GM18517 (cell line): ENCODE results near the gene MICU1.
A peak's percentile ranks its signal among the peaks of the same experiment; 100 is the strongest.
"Not testable (repeated sequence)": the region's sequence is repeated elsewhere in the genome, so short reads cannot be mapped to it uniquely, and the experiment has no call there.

ENCODE experiments used
- ATAC-seq: cut with Tn5 transposase; IDR thresholded peaks from one replicate; pipeline ENCODE4 v1.9.1; 2021; ENCODE audit warnings: mild to moderate bottlenecking, moderate library complexity; ENCODE audit not compliant: unreplicated experiment

Gene MICU1

GRCh38 chr10:72564596-72564995, 61.3 kb downstream of the MICU1 start:
- ATAC-seq: no peak

GRCh38 chr10:72563327-72563932, 62.4 kb downstream of the MICU1 start:
- ATAC-seq: peak; percentile 47

GRCh38 chr10:72561745-72562166, 64.1 kb downstream of the MICU1 start:
- ATAC-seq: peak; percentile 61

GRCh38 chr10:72557362-72557761, 68.5 kb downstream of the MICU1 start:
- ATAC-seq: no peak

GRCh38 chr10:72552857-72553256, 73.0 kb downstream of the MICU1 start:
- ATAC-seq: no peak

GRCh38 chr10:72550239-72550638, 75.6 kb downstream of the MICU1 start:
- no peak for ATAC-seq

GRCh38 chr10:72545546-72545945, 80.3 kb downstream of the MICU1 start:
- no peak for ATAC-seq

- not testable (repeated sequence) for ATAC-seq
These were observed 82.0 kb downstream of the MICU1 start for GRCh38 chr10:72543855-72544254.

- ATAC-seq: no peak
These were observed 83.5 kb downstream of the MICU1 start for GRCh38 chr10:72542396-72542815.

- ATAC-seq: no peak
These were observed 84.5 kb downstream of the MICU1 start for GRCh38 chr10:72541337-72541736.

GRCh38 chr10:72540193-72540807, 85.6 kb downstream of the MICU1 start:
- no peak for ATAC-seq

- ATAC-seq: no peak
These were observed 86.7 kb downstream of the MICU1 start for GRCh38 chr10:72539137-72539536.

- no peak for ATAC-seq
These were observed 100.2 kb downstream of the MICU1 start for GRCh38 chr10:72525689-72526088.

GRCh38 chr10:72525277-72525676, 100.6 kb downstream of the MICU1 start:
- no peak for ATAC-seq

- no peak for ATAC-seq
These were observed 101.4 kb downstream of the MICU1 start for GRCh38 chr10:72524489-72524888.

- ATAC-seq: no peak
These were observed 101.9 kb downstream of the MICU1 start for GRCh38 chr10:72523932-72524396.

- ATAC-seq: no peak
These were observed 102.8 kb downstream of the MICU1 start for GRCh38 chr10:72523062-72523461.

- no peak for ATAC-seq
These were observed 108.6 kb downstream of the MICU1 start for GRCh38 chr10:72517244-72517643.

- no peak for ATAC-seq
These were observed 110.4 kb downstream of the MICU1 start for GRCh38 chr10:72515455-72515854.

- ATAC-seq: no peak
These were observed 112.0 kb downstream of the MICU1 start for GRCh38 chr10:72513910-72514309.

GRCh38 chr10:72511459-72511858, 114.4 kb downstream of the MICU1 start:
- no peak for ATAC-seq

- no peak for ATAC-seq
These were observed 115.9 kb downstream of the MICU1 start for GRCh38 chr10:72509941-72510340.
